Tibial artery (tissue), 4 donors: ENCODE measurements around the gene NHSL1.
A peak's percentile ranks its signal among the peaks of the same experiment; 100 is the strongest.

ENCODE experiments used
- DNase-seq, 2 donors: peaks; one replicate each; pipeline ENCODE4 v3.0.0-alpha.2; 2019
- H3K27ac ChIP-seq, 2 donors: fragments of 200-600 bp; sonication (generic) in 1 of 2; 1 replicate in 1 of 2; 2 replicates in 1 of 2; pipeline ENCODE4 v1.5.1; 2018 to 2019; ENCODE audit warnings: mild to moderate bottlenecking in 1 of 2
- H3K27me3 ChIP-seq, 2 donors: fragments of 200-600 bp; sonication (generic) in 1 of 2; one replicate each; pipeline versions ENCODE4 v1.5.1 to v1.6.0; 2016 to 2019
- H3K36me3 ChIP-seq, 3 donors: fragments of 200-600 bp; sonication (generic) in 2 of 3; one replicate each; pipeline ENCODE4 v1.5.1; 2016 to 2019; ENCODE audit warnings: mild to moderate bottlenecking in 2 of 3
- H3K4me1 ChIP-seq, 4 donors: fragments of 200-600 bp; sonication (generic) in 2 of 4; 1 replicate in 3 of 4; 2 replicates in 1 of 4; pipeline ENCODE4 v1.5.1; 2016 to 2019
- H3K4me3 ChIP-seq, 2 donors: fragments of 200-600 bp; sonication (generic) in 1 of 2; 1 replicate in 1 of 2; 2 replicates in 1 of 2; pipeline ENCODE4 v1.5.1; 2018 to 2019; ENCODE audit warnings: mild to moderate bottlenecking in 2 of 2
- H3K9me3 ChIP-seq, 3 donors: fragments of 200-600 bp; sonication (generic) in 1 of 3; one replicate each; pipeline ENCODE4 v1.5.1; 2016 to 2019
- CTCF ChIP-seq, 2 experiments: fragments of 200-600 bp in 1 of 2; fragments of 450-650 bp in 1 of 2; IDR thresholded peaks; one replicate each; pipeline ENCODE4 v1.5.1; 2017 to 2019; ENCODE audit warnings: antibody characterized with exemption in 2 of 2, mild to moderate bottlenecking in 1 of 2, moderate library complexity in 1 of 2
- intact Hi-C: fragments of 100-400 bp; cut with DNase I; formaldehyde crosslinking; loops from one replicate; pipeline ENCODE4 v1.15.0; 2023; ENCODE audit warnings: low total_unique reads

The NHSL1 gene

DNA sequence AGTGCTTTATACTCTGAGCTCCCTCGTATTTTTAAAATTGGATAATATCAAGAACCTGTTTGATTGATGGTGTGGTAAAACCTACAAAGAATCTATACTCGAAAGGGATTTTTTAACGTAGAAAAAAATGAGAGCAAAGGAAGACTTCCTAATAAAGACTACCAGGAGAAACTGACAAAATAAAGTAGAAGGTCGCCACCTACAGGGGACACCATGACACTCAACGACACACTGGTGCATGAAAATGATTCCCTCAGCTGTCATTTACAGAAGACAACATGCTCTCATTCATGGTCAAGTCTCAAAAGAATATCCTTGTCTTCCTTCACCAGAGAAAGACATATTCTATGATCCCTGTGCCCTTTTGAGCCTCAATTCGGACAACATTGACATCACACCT, 10.1 kb upstream of the NHSL1 start:
- no peaks in the 10 kb centered on the region for H3K4me1 ChIP-seq
- no peak overlapping the region for H3K4me3 ChIP-seq
- no peaks in the 10 kb centered on the region for H3K36me3 ChIP-seq
- TF ChIP-seq CTCF (IDR thresholded peaks at IDR 0.05): peak; percentile 16 to 20
- no peaks in the 10 kb centered on the region for H3K9me3 ChIP-seq
- no peak for DNase-seq
- intact Hi-C loops: no loop called here
- H3K27me3 ChIP-seq: no peaks in the 10 kb centered on the region
- H3K27ac ChIP-seq: no peak overlapping the region

GRCh38 chr6:138508676-138508988, 9.3 kb upstream of the NHSL1 start:
- intact Hi-C loops: no loop called here
- no peaks in the 10 kb centered on the region for H3K36me3 ChIP-seq

DNA sequence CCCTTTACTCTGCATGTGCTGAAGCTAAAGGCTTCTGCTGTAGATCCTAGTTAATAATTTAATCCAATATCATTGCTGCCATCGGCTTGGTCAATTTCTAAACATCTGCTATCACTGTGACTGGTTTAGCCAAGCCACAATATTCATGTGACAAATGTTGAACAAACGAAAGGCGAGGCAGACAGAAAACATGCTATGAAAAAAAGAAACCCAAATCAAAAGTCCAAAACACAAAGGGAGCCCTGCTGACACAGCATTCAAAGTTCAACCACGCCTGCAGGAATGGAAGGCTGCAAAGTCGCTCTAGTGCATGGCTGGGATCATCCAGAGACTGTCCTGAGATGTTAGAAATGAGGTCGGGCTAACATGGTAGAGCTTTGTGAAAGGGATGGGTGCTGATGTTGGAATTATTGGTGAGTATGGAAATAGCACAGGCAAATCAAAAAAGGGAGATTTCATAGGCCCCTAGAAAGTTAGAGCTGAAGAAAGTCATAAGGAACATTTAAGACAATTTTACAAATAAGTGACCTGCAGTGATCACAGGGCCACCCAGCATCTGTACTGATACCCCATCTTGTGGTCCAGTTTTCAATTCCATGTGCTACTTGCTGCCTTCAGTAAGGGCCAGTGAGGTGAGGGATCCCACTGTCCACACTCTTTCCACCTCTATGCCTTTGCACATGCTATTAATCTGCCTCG, 8.8 kb upstream of the NHSL1 start:
- Histone ChIP-seq H3K27me3 (no peaks in the 10 kb centered on the region), H3K4me3 (no peak overlapping the region), H3K36me3 (no peaks in the 10 kb centered on the region), H3K9me3 (no peaks in the 10 kb centered on the region), H3K4me1 (no peaks in the 10 kb centered on the region), H3K27ac (no peak overlapping the region)
- intact Hi-C loops: no loop called here
- no peak for DNase-seq
- TF ChIP-seq CTCF (IDR thresholded peaks at IDR 0.05): no peak

More at GRCh38 chr6:138508676-138508988, 9.3 kb upstream of the NHSL1 start:
- TF ChIP-seq CTCF (IDR thresholded peaks at IDR 0.05): no peak
- Histone ChIP-seq H3K4me3 (no peak overlapping the region), H3K27ac (no peak overlapping the region), H3K27me3 (no peaks in the 10 kb centered on the region), H3K9me3 (no peaks in the 10 kb centered on the region), H3K4me1 (no peaks in the 10 kb centered on the region)
- no peak for DNase-seq

DNA sequence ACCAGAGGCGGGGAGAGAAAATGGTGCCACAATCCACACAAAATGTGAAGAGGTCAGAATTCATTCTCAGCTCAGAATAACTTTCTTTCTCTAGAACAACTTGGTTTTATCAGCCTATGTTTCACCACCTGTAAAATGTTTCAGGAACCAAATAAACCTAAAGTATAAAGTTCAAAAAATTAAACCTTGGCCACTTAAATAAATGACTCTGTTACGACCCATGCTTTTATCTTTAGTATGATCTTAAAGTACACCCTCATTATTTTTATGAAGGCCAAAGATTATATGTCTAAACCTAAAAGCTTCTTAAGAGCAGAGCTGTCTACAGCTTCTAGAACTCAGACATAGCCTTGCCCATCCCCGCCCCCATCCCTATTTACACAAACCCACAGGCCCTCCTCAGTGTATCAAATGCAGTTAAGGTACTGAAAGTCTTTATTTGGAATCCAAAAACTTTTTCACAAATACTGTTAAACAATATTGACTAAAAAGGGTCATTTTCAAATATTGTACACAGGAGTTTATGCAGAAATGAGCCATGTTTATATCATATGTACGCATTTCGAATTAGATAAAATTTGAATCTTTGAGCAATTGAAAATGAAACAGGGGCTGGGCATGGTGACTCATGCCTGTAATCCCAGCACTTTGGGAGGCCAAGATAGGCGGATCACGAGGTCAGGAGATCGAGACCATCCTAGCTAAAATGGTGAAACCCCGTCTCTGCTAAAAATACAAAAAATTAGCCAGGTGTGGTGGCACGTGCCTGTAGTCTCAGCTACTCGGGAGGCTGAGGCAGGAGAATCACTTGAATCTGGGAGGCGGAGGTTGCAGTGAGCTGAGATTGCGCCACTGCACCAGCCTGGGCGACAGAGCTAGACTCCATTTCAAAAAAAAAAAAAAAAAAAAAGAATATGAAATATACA, 5.7 kb upstream of the NHSL1 start:
- H3K9me3 ChIP-seq: no peaks in the 10 kb centered on the region
- H3K4me3 ChIP-seq: no peak overlapping the region
- H3K36me3 ChIP-seq: no peaks in the 10 kb centered on the region
- H3K4me1 ChIP-seq: no peaks in the 10 kb centered on the region
- DNase-seq: no peak
- intact Hi-C loops: no loop called here
- H3K27ac ChIP-seq: no peak overlapping the region
- H3K27me3 ChIP-seq: no peaks in the 10 kb centered on the region
- no peak for TF ChIP-seq CTCF (IDR thresholded peaks at IDR 0.05)

DNA sequence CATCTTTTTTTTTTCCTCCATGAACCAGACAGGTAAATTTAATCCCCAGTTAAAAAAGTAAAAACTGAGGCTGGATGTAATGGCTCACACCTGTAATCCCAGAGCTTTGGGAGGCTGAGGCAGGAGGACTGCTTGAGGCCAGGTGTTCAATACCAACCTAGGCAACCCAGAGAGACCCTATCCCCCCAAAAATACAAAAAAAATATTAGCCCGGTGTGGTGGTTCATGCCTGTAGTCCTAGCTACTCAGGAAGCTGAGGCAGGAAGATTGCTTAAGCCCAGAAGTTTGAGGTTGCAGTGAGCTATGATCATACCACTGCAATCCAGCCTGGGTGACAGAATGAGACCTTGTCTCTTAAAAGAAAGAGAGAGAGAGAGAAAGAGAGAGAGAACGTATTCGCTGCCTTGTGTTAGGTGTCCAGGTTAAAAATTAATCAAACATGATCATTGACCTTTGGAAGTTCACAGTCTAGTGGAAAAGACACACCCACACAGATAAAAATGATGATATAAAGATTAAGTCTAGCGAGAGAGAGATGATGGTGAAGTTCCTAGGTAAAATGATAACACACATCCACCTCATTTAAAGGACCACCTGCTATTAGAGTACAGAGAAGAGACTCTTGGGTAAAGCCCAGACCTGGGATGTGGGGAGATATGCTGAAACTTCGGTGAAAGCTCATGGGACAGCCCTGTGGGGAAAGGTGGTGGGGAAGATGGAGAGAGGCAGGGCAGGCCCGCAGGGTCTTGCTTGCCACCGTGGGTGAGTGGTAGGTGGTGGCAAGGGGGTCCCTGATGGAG, 4.8 kb upstream of the NHSL1 start:
- H3K27ac ChIP-seq: no peak overlapping the region
- H3K4me1 ChIP-seq: no peaks in the 10 kb centered on the region
- intact Hi-C loops: no loop called here
- H3K27me3 ChIP-seq: no peaks in the 10 kb centered on the region
- H3K4me3 ChIP-seq: no peak overlapping the region
- no peak for TF ChIP-seq CTCF (IDR thresholded peaks at IDR 0.05)
- no peaks in the 10 kb centered on the region for H3K9me3 ChIP-seq
- no peak for DNase-seq
- no peaks in the 10 kb centered on the region for H3K36me3 ChIP-seq
